T-helper 22 cell (primary cell): ENCODE data around the gene CAMK1.

Experiments used
- DNase-seq: peaks from one replicate; pipeline ENCODE4 v3.0.0-alpha.2; 2020; ENCODE audit warnings: low read depth

The CAMK1 gene

DNA sequence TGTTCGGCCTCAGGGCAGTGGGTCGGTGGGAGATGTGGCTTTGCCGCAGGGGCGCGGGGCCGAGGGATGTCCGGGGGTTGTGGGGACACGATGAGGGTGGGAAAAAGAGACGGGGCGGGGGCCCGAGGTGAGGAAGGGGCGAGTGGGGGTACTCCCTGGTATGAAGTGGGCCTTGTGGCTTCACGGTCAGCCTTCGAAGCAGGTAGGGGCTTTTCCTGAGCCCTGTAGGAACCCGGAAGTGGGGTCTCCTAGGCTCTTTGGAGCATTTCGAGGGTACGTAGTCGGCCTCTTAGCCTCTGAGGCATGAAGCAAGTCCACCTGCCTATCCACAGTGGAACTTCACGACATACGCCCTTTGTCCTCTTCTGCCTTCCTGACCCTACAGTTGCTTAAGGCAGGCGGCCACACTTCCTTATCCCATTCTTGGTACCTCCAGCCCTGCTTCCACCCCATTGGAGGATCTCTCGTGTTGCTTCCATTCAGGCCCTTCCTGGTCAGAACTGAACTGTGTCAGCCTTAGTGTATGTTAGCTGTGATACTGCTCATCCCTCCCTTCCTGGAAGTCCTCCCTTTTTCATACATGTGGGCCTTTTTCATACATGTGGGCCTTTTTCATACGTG is 23.5 kb upstream of the CAMK1 start:
- no peak for DNase-seq

DNA sequence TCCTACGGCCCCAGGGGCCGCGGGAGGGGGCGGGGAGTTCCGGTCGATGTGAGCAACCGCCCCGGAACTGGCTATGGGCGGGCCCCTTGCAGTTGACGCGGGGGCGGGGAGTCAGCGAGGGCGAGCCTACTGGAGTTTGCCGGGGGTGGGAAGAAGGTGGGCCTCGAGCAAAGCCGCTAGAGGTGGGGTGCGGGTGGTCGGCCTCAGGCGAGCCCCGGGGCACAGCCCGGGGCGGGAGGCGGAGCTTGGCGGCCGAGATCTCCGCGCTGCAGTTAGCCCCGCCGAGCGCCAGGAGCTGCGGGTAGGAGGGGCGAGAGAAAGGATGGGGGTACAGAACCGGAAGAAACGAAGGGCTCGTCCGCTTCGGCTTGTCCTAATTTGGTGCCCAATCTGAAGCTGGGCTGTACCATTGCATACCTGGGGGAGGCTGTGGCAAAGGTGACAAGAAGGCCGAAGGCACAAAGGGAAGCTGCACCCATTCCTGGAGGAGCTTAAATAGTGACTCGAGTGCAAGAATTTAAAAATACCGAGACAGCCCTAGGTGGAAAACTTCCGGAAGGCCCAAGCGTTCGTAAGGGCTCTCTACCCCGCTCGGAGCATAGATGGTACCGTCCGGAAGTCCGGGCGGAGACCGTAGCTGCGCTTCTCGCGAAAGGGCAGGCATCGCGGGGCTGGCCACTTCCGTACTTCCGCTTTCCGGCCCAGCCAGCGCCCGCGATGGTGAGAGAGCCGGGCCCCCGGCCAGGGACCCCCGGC is 22.8 kb upstream of the CAMK1 start, which contains the start of the genes ARPC4 and TADA3:
Gene ARPC4, plus strand, starts transcription at position 678 of the 756 bp plus-strand sequence. Its CDS starts 40 bp downstream, at position 718.
Gene TADA3, minus strand, starts transcription at position 69 of the 756 bp plus-strand sequence. CDS start 1,007 bp downstream, outside the sequence.
- DNase-seq: peak; percentile 84

DNA sequence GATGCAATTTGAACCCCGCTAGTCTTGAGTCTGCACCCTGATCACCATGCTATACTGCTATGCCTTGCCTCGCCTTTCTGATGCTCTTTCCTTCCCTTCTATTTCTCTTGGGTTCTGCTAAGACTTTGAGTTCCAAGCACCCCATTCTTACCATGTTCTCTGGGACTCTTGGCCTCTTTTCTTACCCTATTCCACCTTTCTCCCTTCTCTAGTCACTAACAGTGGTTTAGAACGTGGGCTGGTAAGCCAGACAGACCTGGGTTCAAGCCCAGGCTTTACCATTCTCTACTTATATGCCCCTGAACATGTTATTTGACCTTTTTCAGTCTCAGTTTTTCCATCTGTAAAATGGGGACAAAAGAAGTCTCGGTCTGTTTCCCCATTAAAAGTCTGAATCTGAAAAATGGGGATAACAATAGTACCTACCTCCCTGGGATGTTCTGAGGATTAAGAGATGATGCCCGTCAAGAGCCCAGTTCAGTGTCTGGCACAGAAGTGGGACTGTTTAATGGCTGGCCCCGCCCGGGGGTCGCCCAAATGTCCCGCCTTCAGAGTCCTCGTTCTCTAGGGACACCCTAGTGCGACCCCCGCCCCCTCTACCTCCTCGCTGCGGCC is 22.1 kb upstream of the CAMK1 start:
- DNase-seq: no peak

DNA sequence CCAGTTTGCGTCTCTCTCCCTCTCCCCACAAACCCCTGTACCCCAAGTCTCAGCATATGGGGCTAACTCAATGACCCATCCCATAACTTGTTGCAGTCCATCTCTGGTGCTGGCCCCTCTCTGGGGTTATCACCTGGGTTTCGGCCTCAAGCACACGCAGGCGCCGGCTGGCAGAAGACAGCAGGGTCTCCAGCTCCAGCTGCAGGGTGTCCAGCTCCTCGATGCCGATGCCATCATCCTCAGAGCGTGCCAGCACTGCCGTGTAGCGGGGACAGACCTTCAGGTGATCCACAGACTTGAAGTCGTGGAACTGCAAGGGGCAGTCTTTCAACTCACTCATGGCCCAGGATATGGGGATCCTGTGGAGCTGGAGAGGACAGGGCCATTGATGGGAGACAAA is 21.4 kb upstream of the CAMK1 start:
- DNase-seq: no peak

DNA sequence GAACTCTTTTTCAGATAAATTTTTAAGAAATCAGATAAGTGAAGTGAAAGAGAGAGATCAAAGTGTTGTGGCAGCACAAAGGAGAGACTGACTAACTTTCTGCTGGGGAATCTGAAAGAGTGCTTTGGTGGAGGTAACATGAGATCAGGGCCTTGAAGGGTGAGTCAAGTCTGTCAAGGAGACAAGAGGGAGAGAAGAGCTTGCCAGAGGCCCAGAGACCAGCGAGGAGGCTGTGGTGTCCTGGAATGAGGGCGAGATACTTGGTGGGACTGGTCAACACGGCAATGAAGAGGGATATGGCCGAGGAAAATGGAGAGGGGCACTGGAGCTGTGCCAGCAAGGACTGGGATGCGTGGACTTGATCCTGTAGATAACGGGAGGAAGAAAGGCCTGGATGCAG is 18.0 kb upstream of the CAMK1 start:
- DNase-seq: no peak

DNA sequence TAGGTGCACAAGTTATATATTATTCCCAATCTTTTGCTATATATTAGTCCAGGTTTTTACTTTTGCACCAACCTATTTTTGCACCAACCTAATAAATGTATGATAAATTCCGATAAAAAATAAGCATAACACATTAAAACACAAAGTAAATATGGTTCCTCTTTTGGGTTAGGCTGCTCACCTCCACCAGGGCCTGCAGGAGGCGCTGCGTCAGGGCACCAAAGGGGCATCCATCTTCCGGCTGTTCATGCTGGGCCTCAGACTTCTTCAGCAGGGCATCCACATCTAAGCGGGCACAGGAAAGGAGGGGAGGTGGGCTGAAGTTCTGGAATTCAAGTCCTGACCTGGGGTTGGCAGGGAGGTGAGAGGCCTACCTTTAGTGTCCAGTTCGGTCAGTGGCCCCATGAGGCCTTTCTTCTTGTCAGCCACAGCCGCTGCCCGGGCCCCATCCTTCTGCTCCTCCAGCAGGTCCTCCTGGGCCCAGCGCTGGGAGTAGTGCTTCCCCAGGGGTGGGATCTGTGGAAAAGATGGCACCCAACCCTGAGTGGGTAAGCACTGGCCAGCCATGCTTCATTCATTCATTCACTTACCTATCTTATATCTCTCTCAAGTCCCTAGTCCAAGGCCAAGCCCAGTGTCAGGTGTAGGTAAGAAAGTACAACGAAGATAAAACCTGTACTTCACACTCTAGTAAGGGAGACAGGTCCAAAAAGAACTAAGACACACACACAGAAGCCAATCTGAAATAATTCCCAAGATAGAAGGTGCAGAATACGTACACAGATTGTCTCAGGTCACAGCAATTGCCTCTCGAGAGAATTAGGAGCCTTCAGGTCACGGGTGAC is 17.3 kb upstream of the CAMK1 start:
- no peak for DNase-seq

DNA sequence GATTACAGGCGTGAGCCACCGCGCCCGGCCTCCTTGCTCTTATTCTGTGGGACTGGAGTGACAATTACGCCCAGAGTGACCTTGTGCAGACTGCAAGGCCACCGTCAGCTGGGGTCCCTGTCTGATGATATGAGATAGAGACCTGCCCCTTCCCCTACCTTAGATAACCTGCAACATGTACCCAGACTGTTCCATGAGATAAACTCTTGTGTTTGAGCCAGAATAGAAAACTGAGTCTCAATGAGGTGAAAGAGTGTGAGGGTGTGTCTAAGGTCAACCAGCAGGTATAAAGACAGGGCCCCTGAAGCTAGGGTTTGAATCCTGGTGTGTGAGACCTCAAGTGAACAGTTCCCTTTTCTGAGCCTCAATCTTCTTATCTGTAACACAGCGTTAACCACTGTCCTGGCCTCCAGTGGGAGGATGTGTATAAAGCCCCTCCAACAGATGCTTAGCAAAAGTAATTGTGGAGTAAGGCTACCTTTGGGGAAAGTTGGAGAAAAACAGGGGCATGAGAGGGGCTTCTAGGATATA is 16.5 kb upstream of the CAMK1 start:
- no peak for DNase-seq

DNA sequence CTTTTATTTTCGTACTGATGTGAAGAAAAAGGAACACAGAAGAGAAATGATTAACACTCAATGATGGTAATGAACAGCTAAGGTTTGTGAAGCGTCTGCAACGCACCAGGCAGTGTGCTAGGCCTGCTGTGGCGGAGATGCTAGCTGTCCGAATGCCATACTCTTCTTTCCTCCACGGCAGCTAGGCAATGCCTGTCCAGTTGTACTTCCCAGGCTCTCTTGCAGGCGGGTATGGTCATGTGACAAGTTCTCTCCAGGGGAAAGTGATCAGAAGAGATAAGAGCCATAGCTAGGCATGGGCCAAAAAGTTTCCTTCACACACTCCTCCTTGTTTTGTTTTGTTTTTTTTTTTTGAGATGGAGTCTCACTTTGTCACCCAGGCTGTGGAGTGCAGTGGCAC is 15.9 kb upstream of the CAMK1 start:
- no peak for DNase-seq

DNA sequence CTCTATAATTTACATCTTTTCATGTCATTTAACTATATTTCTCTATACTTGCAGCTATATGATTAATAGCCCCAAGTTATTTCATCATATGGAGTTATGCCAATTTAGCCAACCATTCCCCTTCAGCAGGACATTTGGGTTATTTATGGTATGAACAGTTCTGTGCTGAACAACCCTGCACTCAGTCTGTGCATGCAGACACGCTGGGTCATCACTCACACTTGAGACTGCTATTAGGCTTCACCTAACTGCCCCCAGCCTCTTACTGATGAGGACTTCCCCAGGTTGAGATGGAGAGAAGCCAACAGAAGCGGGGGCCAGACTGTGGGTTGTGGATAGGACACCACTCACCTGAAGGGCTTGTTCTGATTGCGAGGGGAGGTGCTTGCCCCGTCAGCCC is 15.2 kb upstream of the CAMK1 start:
- no peak for DNase-seq

DNA sequence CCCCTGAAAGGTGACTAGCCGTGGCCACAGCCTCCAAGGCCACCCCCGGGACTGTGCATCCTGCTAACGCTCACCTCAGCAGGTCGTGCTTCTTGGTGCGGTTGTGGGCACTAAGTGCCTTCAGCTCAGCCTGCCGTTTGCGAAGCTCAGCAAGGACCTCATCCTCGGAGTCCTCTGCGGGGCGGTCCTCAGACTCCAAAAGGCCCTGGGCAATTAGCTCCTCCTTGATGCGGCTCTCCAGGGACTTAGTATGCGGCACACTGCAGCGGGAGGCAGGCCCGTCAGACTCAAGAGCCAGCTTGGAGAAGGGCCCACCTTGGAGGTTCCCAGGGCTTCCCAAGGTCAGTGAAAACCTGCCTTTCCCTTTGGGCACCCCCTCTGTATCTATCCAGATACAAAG is 14.2 kb upstream of the CAMK1 start:
- DNase-seq: no peak

DNA sequence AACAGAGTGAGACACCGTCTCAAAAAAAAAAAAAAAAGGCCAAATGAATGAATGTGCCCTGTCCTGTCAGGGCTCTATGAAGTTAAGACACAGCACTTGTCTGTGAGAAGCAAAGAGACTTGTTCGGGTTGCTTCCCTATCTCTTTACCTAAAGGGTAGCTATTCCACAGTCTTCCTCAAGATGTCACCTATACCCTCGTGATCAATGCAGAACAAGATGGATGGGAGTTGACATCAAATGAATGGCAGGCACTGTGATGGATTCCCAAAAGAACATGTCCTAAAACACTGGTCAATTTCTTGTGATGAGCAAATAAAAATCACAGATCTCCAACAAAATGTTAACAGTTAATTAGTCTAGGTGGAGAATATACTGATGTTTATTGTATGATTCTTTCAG is 13.0 kb upstream of the CAMK1 start:
- DNase-seq: no peak

DNA sequence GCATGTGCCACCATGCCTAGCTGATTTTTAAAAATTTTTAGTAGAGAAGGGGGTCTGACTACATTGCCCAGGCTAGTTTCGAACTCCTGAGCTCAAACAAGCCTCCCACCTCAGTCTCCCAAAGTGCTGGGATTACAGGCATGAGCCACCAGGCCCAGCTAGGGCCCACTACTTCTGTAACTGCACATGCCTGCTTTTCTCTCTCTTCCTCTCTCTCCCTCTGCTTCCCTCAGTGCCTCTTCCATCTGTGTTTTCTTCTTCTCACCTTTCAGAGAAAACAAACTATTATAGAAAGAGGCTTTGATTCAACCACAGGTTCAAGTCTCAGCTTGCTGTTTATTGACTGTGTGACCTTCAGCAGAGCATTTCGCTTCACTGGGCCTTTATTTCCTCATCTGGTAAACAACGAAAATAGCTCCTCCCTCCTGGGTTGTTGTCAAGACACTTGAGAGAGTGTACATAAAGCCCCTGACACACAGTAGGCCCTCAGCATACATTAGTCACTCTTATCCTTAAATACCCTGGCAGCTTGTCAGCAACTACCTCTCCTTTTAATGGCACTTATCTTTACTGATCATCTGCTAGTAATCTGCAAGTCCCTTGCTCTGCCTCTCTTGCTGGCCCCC is 12.3 kb upstream of the CAMK1 start:
- DNase-seq: no peak

DNA sequence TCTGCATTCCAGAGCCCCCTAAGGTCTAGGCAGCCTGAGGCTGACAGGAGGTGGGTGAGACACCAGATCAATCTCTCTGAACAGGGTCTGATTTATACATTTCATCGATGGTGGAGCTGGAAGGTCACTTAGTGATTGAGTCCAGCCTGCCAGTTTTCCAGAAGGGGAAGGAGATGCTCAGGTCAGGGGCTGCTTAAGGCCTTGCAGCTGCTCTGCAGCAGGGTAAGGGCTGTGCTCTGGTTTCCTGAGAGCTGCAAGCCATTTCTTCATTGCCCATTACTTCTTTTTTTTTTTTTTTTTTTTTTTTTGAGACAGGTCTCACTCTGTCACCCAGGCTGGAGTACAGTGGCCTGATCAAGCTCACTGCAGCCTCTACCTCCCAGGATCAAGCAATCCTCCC is 11.8 kb upstream of the CAMK1 start:
- DNase-seq: no peak

DNA sequence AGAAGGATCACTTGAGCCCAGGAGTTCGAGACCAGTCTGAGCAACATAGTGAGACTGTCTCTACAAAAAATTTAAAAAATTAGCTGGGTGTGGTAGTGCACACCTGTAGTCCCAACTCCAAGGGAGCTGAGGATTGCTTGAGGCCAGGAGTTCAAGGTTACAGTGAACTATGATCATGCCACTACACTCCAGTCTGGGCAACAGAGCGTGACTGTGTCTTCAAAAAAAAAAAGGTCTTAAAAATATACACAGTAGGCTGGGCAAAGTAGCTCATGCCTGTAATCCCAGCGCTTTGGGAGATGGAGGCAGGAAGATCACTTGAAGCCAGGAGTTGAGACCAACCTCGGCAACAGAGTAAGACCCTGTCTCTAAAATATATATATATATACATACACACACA is 11.2 kb upstream of the CAMK1 start:
- DNase-seq: no peak

DNA sequence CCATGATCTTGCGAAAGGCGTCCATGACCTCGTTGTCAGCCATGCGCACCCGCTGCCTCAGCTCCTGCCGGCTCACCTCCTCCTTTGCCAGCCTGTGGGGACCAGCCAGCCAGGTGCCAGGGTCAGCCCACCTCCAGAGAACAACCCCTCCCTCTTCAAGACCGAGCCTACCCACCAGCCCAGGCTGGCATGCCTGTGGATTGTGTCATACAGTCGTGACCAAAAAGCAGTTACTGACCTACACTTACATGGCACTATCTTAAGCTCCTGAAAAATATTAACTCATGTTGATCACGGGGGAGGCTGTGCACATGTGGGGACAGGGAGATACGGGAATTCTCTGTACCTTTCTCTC is 10.7 kb upstream of the CAMK1 start:
- no peak for DNase-seq

DNA sequence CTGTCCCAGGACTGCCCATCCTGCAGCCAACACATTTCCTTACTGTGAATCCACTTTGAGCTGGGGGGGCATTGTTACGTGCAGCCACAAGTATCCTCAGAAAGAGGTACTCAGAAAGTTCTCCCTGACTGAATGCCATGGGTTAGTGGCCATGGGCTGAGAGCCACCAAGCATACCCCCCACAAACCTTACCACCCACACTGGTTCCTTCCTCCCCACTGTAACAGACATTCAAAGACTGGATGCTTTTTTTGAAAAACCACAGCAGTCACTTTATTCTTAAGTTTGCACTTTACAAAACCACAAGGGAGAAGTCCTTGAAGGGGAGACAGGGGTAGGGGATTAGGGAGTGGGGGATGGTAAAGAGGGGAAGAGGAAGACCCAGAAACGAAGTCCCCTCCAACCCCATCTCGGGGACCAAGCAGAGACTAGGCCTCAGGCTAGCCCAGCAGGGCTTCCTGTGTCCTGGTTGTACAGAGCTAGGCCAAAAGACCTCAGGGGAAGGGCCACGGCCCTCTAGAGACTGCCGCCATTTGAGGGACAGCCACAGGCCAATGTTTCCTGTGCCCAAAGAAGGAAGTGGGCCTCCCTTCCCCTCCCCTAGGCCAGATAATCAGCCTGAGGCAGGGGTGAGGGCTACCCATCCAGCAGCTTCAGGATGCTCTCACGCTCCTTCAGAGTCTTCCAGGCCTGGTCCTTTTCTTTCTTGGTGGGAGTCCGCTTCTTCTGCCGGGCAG is 10.1 kb upstream of the CAMK1 start:
- DNase-seq: no peak

DNA sequence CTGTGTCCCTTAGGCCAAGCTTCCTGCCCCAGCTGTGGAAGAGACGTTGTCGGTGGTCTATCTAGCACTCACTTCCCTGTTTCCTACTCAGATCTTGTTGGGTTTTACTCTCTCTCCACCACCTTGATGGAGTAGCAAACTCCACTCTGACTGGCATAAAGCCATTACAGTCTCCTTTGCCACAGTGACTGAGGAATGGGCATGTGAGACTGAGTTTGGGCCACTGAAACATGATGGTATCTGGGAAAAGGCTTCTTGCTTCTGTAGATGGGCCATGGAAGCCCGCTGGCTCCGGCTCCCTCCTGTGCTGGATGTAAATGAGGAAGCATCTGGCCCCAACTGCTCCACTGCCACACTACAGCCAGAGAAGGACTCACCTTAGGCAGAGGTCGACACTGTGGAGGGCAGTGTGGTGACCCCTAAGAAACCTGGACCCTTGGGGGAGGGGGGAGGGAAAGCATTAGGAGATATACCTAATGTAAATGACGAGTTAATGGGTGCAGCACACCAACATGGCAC is 9.4 kb upstream of the CAMK1 start:
- DNase-seq: no peak

DNA sequence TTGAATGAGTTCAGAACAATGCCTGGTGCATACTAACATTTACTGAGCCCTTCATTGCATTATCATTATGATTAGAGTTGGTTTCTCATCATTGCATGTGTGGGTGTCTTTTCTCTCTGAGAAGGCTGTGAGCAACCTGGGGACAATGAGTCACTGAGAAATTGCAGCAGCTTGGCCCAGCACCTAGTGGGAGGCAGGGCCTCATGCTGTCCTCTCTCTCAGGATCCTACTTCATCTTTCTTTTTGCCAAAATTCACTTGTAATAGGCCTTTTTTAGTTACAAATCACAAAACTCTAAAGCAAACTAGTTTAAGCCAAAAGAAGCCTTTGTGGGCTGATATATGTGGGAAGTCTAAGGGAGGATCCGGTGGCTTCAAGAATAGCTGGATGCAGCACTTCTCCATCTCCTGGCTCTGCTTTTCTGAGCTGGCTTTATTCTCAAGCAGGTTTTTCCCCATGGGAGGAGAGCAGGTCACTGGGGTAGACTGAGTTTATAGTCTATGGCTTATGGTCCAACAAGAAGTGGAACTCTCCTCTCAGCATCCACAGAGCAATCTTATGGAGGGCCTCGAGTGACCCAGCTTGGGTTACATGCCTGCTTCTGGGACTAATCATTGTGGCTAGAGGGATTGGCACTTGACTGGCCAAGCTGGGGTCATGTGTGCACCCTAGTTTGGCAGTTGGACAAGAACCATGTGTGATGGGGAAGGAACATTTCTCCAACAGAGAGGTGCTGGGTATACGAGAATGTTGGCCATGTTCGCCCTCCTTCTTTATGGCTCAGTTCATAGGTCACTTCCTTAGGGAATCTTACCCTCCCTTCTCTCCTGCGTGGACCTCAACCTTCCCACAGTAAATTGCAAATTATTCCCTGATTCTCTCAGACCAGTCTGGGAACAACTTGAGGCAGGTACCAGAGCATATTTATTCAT is 8.7 kb upstream of the CAMK1 start:
- DNase-seq: no peak

DNA sequence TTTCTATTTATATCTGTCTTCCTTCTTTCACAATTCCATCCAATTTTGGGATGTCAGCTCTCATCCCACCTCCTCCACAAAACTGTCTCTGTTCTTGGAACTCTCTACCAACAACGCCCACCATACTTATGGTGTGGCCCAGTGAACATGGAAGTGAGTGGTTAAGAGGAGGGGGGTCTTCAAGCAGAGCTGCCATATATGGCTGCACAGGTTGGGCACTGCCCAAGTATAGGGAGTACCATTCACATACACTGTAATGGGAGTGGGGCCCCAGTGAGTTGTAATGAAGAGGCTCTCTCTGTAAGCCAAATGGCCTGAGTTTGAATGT is 7.9 kb upstream of the CAMK1 start:
- no peak for DNase-seq
